ENCODE results near the gene CAPN1. TPM values are rescaled to one million over a fixed set of nuclear protein-coding genes. Genes with fewer than 3 reads are reported as not detected.

The CAPN1 gene
- total RNA-seq, 4 donors from 2014 or later = 100 to 196 (median 156) TPM

GRCh38 chr11:65180877-65181568 is 705 bp upstream of the CAPN1 start:
- H3K9me3 ChIP-seq = no peaks in the 10 kb centered on the region
- no CpG with 5 or more reads among the region's 60 CpGs for WGBS, 2 donors (ENCODE audit: low coverage in 1 of 2)
- H3K4me3 ChIP-seq = peak overlapping the region; percentile 84 to 96
- H3K27ac ChIP-seq = peak overlapping the region; percentile 82 to 92 (median 90)
- peaks cover 0 to 43% (median 15%) of the 10 kb centered on the region in 3 donors for H3K4me1 ChIP-seq
- TF ChIP-seq POLR2AphosphoS5 (IDR thresholded peaks at IDR 0.05) (no peak), POLR2A (IDR thresholded peaks at IDR 0.05) (peak in 1 of 2 donors; percentile 45), CTCF (IDR thresholded peaks at IDR 0.05) (peak in 3 of 4 experiments; percentile 41 to 56 (median 51))
- no peaks in the 10 kb centered on the region for H3K27me3 ChIP-seq
- ATAC-seq = peak; percentile 76
- peaks cover 0 to 28% of the 10 kb centered on the region in 2 donors for H3K36me3 ChIP-seq

GRCh38 chr11:65182258-65183170 is 786 bp downstream of the CAPN1 start:
- peaks cover 0 to 43% (median 15%) of the 10 kb centered on the region in 3 donors for H3K4me1 ChIP-seq
- ATAC-seq = peak; percentile 21
- peak overlapping the region; percentile 82 to 92 (median 90) for H3K27ac ChIP-seq
- peak overlapping the region; percentile 84 to 96 for H3K4me3 ChIP-seq
- no peaks in the 10 kb centered on the region for H3K9me3 ChIP-seq
- 0% methylated on average over 4 of the region's 23 CpGs; no CpG with 5 or more reads in 1 of the 2 donors for WGBS, 2 donors (ENCODE audit: low coverage in 1 of 2)
- peaks cover 0 to 43% of the 10 kb centered on the region in 2 donors for H3K36me3 ChIP-seq
- TF ChIP-seq EP300 (IDR thresholded peaks at IDR 0.05) (no peak), POLR2AphosphoS5 (IDR thresholded peaks at IDR 0.05) (no peak)
- no peaks in the 10 kb centered on the region for H3K27me3 ChIP-seq

GRCh38 chr11:65183201-65183891 is 1.6 kb downstream of the CAPN1 start:
- Histone ChIP-seq H3K27me3 (no peaks in the 10 kb centered on the region), H3K36me3 (peaks cover 0 to 51% of the 10 kb centered on the region in 2 donors), H3K27ac (peak overlapping the region in 3 of 4 donors; percentile 90 to 92 (median 91)), H3K4me1 (peaks cover 0 to 43% (median 15%) of the 10 kb centered on the region in 3 donors), H3K9me3 (no peaks in the 10 kb centered on the region), H3K4me3 (peak overlapping the region in 1 of 2 donors; percentile 96)
- WGBS, 2 donors (ENCODE audit: low coverage in 1 of 2) = 76 to 100% methylated on average over 1 to 11 of the region's 19 CpGs
- ATAC-seq = no peak
- TF ChIP-seq POLR2A (IDR thresholded peaks at IDR 0.05) (no peak), POLR2AphosphoS5 (IDR thresholded peaks at IDR 0.05) (no peak), CTCF (IDR thresholded peaks at IDR 0.05) (no peak), EP300 (IDR thresholded peaks at IDR 0.05) (no peak)

GRCh38 chr11:65184146-65184545 is 2.4 kb downstream of the CAPN1 start:
- peak overlapping the region in 2 of 4 donors; percentile 24 to 90 for H3K27ac ChIP-seq
- no peak for ATAC-seq
- TF ChIP-seq POLR2A (IDR thresholded peaks at IDR 0.05) = no peak
- no peak for TF ChIP-seq CTCF (IDR thresholded peaks at IDR 0.05)
- TF ChIP-seq EP300 (IDR thresholded peaks at IDR 0.05) = no peak
- TF ChIP-seq POLR2AphosphoS5 (IDR thresholded peaks at IDR 0.05) = no peak
- peaks cover 0 to 59% of the 10 kb centered on the region in 2 donors for H3K36me3 ChIP-seq
- 81% methylated on average over 13 of the region's 22 CpGs; no CpG with 5 or more reads in 1 of the 2 donors for WGBS, 2 donors (ENCODE audit: low coverage in 1 of 2)
- H3K4me3 ChIP-seq = no peak overlapping the region
- no peaks in the 10 kb centered on the region for H3K27me3 ChIP-seq
- peaks cover 0 to 43% (median 15%) of the 10 kb centered on the region in 3 donors for H3K4me1 ChIP-seq
- H3K9me3 ChIP-seq = no peaks in the 10 kb centered on the region

GRCh38 chr11:65185171-65185570 is 3.4 kb downstream of the CAPN1 start:
- H3K4me1 ChIP-seq = peaks cover 0 to 40% (median 15%) of the 10 kb centered on the region in 3 donors
- H3K36me3 ChIP-seq = peaks cover 0 to 69% of the 10 kb centered on the region in 2 donors
- no peak overlapping the region for H3K4me3 ChIP-seq
- TF ChIP-seq POLR2AphosphoS5 (IDR thresholded peaks at IDR 0.05) = no peak
- no peak for TF ChIP-seq POLR2A (IDR thresholded peaks at IDR 0.05)
- TF ChIP-seq EP300 (IDR thresholded peaks at IDR 0.05) = no peak
- no peak for TF ChIP-seq CTCF (IDR thresholded peaks at IDR 0.05)
- no peaks in the 10 kb centered on the region for H3K9me3 ChIP-seq
- WGBS, 2 donors (ENCODE audit: low coverage in 1 of 2) = 56 to 100% methylated on average over 1 to 2 of the region's 2 CpGs
- no peak for ATAC-seq
- no peak overlapping the region for H3K27ac ChIP-seq
- no peaks in the 10 kb centered on the region for H3K27me3 ChIP-seq
